ENCODE data around the gene YAP1.

- TF ChIP-seq CTCF (IDR thresholded peaks at IDR 0.05; ENCODE audit: insufficient read depth, low read depth, low read length) = no peak
- no peak for TF ChIP-seq EZH2 (IDR thresholded peaks at IDR 0.05; ENCODE audit: insufficient read depth, low read length)
Observed at GRCh38 chr11:102177126-102177525, 66.9 kb downstream of the YAP1 start.
